ENCODE data around the gene FAM240A. TPM values are rescaled to one million over a fixed set of nuclear protein-coding genes. Genes with fewer than 3 reads are reported as not detected.
A peak's percentile ranks its signal among the peaks of the same experiment; 100 is the strongest.

FAM240A gene
- total RNA-seq, 3 donors from 2014 or later (not counting 1 experiment from before 2014, with no cell fraction given): not detected

GRCh38 chr3:46670000-46670890 is 57.9 kb downstream of the FAM240A start:
- WGBS (ENCODE audit: insufficient coverage): 83% methylated on average over 16 of the region's 17 CpGs
- Histone ChIP-seq H3K4me3 (ENCODE audit: low read length) (no peak overlapping the region), H3K36me3 (ENCODE audit: control insufficient read depth, insufficient read depth, low read length) (no peaks in the 10 kb centered on the region), H3K9me3 (ENCODE audit: control insufficient read depth, insufficient read depth, low read length) (no peaks in the 10 kb centered on the region), H3K27ac (ENCODE audit: low read length) (no peak overlapping the region), H3K27me3 (ENCODE audit: control insufficient read depth, insufficient read depth, low read length) (no peaks in the 10 kb centered on the region), H3K4me1 (ENCODE audit: control insufficient read depth, insufficient read depth, low read length) (no peaks in the 10 kb centered on the region)
- Mint-ChIP-seq H3K27me3 (ENCODE audit: low read depth in 2 of 2) (peaks cover 0 to 4% of the 10 kb centered on the region in 2 donors), H3K27ac (no peak overlapping the region), H3K4me3 (no peak overlapping the region), H3K36me3 (no peaks in the 10 kb centered on the region), H3K9me3 (no peaks in the 10 kb centered on the region), H3K4me1 (no peaks in the 10 kb centered on the region)
- ATAC-seq (no peak), DNase-seq (peak in 1 of 2 donors; percentile 9)
- no peak for TF ChIP-seq CTCF (IDR thresholded peaks at IDR 0.05)
- intact Hi-C loops (cut with micrococcal nuclease): no loop called here

- TF ChIP-seq CTCF (IDR thresholded peaks at IDR 0.05): no peak
- intact Hi-C loops (cut with micrococcal nuclease): no loop called here
- no peak overlapping the region for H3K27ac Mint-ChIP-seq
- no peaks in the 10 kb centered on the region for H3K27me3 ChIP-seq (ENCODE audit: control insufficient read depth, insufficient read depth, low read length)
- no peaks in the 10 kb centered on the region for H3K36me3 ChIP-seq (ENCODE audit: control insufficient read depth, insufficient read depth, low read length)
- H3K36me3 Mint-ChIP-seq: no peaks in the 10 kb centered on the region
- WGBS (ENCODE audit: insufficient coverage): 90% methylated on average over 4 of the region's 4 CpGs
- peaks cover 0 to 4% of the 10 kb centered on the region in 2 donors for H3K27me3 Mint-ChIP-seq (ENCODE audit: low read depth in 2 of 2)
- no peaks in the 10 kb centered on the region for H3K4me1 Mint-ChIP-seq
- H3K9me3 Mint-ChIP-seq: no peaks in the 10 kb centered on the region
- no peaks in the 10 kb centered on the region for H3K4me1 ChIP-seq (ENCODE audit: control insufficient read depth, insufficient read depth, low read length)
- no peak overlapping the region for H3K27ac ChIP-seq (ENCODE audit: low read length)
- ATAC-seq: no peak
- no peak overlapping the region for H3K4me3 Mint-ChIP-seq
- no peaks in the 10 kb centered on the region for H3K9me3 ChIP-seq (ENCODE audit: control insufficient read depth, insufficient read depth, low read length)
- no peak overlapping the region for H3K4me3 ChIP-seq (ENCODE audit: low read length)
- no peak for DNase-seq
Observed at GRCh38 chr3:46670891-46671427, 58.6 kb downstream of the FAM240A start.

GRCh38 chr3:46671541-46672348 is 59.4 kb downstream of the FAM240A start:
- intact Hi-C loops (cut with micrococcal nuclease): no loop called here
- no peak for ATAC-seq
- DNase-seq: no peak
- Histone ChIP-seq H3K4me3 (ENCODE audit: low read length) (no peak overlapping the region), H3K36me3 (ENCODE audit: control insufficient read depth, insufficient read depth, low read length) (no peaks in the 10 kb centered on the region), H3K4me1 (ENCODE audit: control insufficient read depth, insufficient read depth, low read length) (no peaks in the 10 kb centered on the region), H3K9me3 (ENCODE audit: control insufficient read depth, insufficient read depth, low read length) (no peaks in the 10 kb centered on the region), H3K27me3 (ENCODE audit: control insufficient read depth, insufficient read depth, low read length) (no peaks in the 10 kb centered on the region), H3K27ac (ENCODE audit: low read length) (no peak overlapping the region)
- Mint-ChIP-seq H3K9me3 (no peaks in the 10 kb centered on the region), H3K27me3 (ENCODE audit: low read depth in 2 of 2) (peaks cover 0 to 4% of the 10 kb centered on the region in 2 donors), H3K4me1 (no peaks in the 10 kb centered on the region), H3K36me3 (no peaks in the 10 kb centered on the region), H3K27ac (no peak overlapping the region), H3K4me3 (no peak overlapping the region)
- TF ChIP-seq CTCF (IDR thresholded peaks at IDR 0.05): no peak
- WGBS (ENCODE audit: insufficient coverage): 88% methylated on average over 23 of the region's 25 CpGs

Data from natural killer cell (primary cell).